RPMI8226 (cell line): ENCODE measurements around the gene SORCS3.

ENCODE experiments used
- DNase-seq: peaks from one replicate; pipeline ENCODE4 v3.0.0-alpha.2; 2015

Gene SORCS3

GRCh38 chr10:105121743-105122142 is 480.7 kb downstream of the SORCS3 start:
- no peak for DNase-seq

- no peak for DNase-seq
Measured at GRCh38 chr10:105128111-105128510, 487.0 kb downstream of the SORCS3 start.

- no peak for DNase-seq
Measured at GRCh38 chr10:105138358-105138757, 497.3 kb downstream of the SORCS3 start.

GRCh38 chr10:105139363-105139896 is 498.3 kb downstream of the SORCS3 start:
- no peak for DNase-seq

GRCh38 chr10:105140600-105140999 is 499.5 kb downstream of the SORCS3 start:
- no peak for DNase-seq

- DNase-seq, result no peak
Measured at GRCh38 chr10:105145711-105146110, 504.6 kb downstream of the SORCS3 start.

GRCh38 chr10:105146436-105146835 is 505.3 kb downstream of the SORCS3 start:
- no peak for DNase-seq

GRCh38 chr10:105148456-105148855 is 507.4 kb downstream of the SORCS3 start:
- no peak for DNase-seq

GRCh38 chr10:105148921-105149320 is 507.8 kb downstream of the SORCS3 start:
- DNase-seq, result no peak

- no peak for DNase-seq
Measured at GRCh38 chr10:105149371-105149891, 508.3 kb downstream of the SORCS3 start.

- DNase-seq, result no peak
Measured at GRCh38 chr10:105150259-105150880, 509.3 kb downstream of the SORCS3 start.

- no peak for DNase-seq
Measured at GRCh38 chr10:105154736-105155135, 513.6 kb downstream of the SORCS3 start.

- DNase-seq, result no peak
Measured at GRCh38 chr10:105159268-105159667, 518.2 kb downstream of the SORCS3 start.

GRCh38 chr10:105161149-105161548 is 520.1 kb downstream of the SORCS3 start:
- DNase-seq, result no peak

GRCh38 chr10:105161767-105162166 is 520.7 kb downstream of the SORCS3 start:
- no peak for DNase-seq

GRCh38 chr10:105170521-105170920 is 529.4 kb downstream of the SORCS3 start:
- DNase-seq, result no peak

- DNase-seq, result no peak
Measured at GRCh38 chr10:105171945-105172344, 530.9 kb downstream of the SORCS3 start.

GRCh38 chr10:105181626-105182025 is 540.5 kb downstream of the SORCS3 start:
- no peak for DNase-seq

- no peak for DNase-seq
Measured at GRCh38 chr10:105183536-105183935, 542.4 kb downstream of the SORCS3 start.

- DNase-seq, result no peak
Measured at GRCh38 chr10:105185161-105185560, 544.1 kb downstream of the SORCS3 start.

- no peak for DNase-seq
Measured at GRCh38 chr10:105187243-105187642, 546.2 kb downstream of the SORCS3 start.

GRCh38 chr10:105188737-105189462 is 547.8 kb downstream of the SORCS3 start:
- DNase-seq, result no peak

GRCh38 chr10:105189463-105189800 is 548.3 kb downstream of the SORCS3 start:
- DNase-seq, result no peak

- no peak for DNase-seq
Measured at GRCh38 chr10:105192146-105192545, 551.1 kb downstream of the SORCS3 start.
